ENCODE data around the gene COL8A1.
"Not testable (repeated sequence)": the region's sequence is repeated elsewhere in the genome, so short reads cannot be mapped to it uniquely, and the experiment has no call there.

The COL8A1 gene

DNA sequence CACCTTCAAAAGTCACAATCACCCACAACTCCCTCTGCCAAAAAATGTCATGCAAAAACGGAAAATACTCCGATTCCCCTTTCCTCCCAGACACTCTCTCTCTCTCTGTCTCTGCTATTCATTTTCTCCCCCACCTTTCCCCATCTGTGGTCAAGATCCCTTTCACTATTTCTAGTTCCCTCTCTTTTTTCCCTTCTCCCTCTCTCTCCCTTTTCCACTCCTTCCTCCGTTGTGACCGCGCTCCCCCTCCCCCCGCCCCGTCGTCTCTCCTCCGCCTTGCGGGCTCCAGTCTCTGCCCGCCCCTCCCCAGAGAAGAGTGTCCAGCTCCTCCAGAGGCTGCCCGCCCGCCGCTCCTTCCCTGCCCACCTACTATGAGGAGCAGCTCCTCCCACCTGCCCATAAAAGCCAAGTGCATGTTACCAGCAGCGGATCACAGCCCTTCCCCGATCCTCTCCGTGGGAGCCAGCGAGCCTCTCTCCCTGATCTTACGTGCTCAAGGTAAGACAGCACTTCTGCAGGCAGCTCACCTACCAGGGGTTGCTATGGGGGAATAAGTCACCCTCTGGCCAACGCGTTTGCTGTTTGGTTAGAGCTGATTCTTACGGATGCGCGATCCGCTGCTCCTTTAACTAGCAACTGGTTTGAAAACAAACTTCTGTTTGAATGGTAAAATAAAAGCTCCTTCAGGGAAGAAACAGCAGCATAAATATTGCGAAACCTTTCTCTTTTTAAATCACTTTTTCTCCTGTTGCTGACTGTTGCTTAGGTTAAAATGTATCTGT is at the start of gene COL8A1:
COL8A1 (plus strand) TSS at position 428 of the 782 bp plus-strand sequence. CDS start 152,089 bp downstream, outside the sequence.
- Histone ChIP-seq H3K27me3 (ENCODE audit: low read length) (no peaks in the 10 kb centered on the region), H3F3A (ENCODE audit: insufficient read depth) (no peaks in the 10 kb centered on the region), H4K20me1 (ENCODE audit: low read depth, low read length) (no peaks in the 10 kb centered on the region), H3K9me2 (replicated peaks; ENCODE audit: insufficient read depth, low read length) (no peaks in the 10 kb centered on the region), H3K36me3 (ENCODE audit: low read length) (no peaks in the 10 kb centered on the region), H3K79me2 (ENCODE audit: insufficient read depth, low read length) (no peaks in the 10 kb centered on the region), H3K9ac (ENCODE audit: low read length) (no peak within 1 kb of the TSS), H3K4me3 (ENCODE audit: insufficient read depth, low read length, poor library complexity, severe bottlenecking) (no peak within 1 kb of the TSS), H3K4me2 (ENCODE audit: low read depth, low read length, poor library complexity, severe bottlenecking) (no peak within 1 kb of the TSS), H3K27ac (ENCODE audit: low read depth, low read length) (no peak within 1 kb of the TSS), H3K9me3 (ENCODE audit: insufficient read depth, low read length) (no peaks in the 10 kb centered on the region), H2AFZ (ENCODE audit: low read depth, low read length, severe bottlenecking) (no peak within 1 kb of the TSS)
- TF ChIP-seq, protein P1, sequence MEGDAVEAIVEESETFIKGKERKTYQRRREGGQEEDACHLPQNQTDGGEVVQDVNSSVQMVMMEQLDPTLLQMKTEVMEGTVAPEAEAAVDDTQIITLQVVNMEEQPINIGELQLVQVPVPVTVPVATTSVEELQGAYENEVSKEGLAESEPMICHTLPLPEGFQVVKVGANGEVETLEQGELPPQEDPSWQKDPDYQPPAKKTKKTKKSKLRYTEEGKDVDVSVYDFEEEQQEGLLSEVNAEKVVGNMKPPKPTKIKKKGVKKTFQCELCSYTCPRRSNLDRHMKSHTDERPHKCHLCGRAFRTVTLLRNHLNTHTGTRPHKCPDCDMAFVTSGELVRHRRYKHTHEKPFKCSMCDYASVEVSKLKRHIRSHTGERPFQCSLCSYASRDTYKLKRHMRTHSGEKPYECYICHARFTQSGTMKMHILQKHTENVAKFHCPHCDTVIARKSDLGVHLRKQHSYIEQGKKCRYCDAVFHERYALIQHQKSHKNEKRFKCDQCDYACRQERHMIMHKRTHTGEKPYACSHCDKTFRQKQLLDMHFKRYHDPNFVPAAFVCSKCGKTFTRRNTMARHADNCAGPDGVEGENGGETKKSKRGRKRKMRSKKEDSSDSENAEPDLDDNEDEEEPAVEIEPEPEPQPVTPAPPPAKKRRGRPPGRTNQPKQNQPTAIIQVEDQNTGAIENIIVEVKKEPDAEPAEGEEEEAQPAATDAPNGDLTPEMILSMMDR (IDR thresholded peaks at IDR 0.05; ENCODE audit: insufficient read depth, low read length, poor library complexity, severe bottlenecking): no peak
- no peak for TF ChIP-seq EZH2phosphoT487 (conservative IDR thresholded peaks at IDR 0.05; ENCODE audit: low read length)

DNA sequence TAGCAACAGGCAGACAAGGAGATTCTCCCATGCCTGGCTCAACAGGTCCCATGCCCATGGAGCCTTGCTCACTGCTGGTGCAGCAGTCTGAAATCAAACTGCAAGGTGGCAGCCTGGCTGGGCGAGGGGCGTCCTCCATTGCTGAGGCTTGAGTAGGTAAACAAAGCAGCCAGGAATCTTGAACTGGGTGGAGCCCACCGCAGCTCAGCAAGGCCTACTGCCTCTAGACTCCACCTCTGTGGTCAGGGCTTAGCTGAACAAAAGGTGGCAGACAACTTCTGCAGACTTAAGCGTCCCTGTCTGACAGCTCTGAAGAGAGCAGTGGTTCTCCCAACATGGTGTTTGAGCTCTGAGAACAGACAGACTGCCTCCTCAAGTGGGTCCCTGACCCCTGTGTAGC is 49.2 kb upstream of the COL8A1 start:
- not testable (repeated sequence) for H3K79me2 ChIP-seq (ENCODE audit: insufficient read depth, low read length); H4K20me1 ChIP-seq (ENCODE audit: low read depth, low read length); H3K27ac ChIP-seq (ENCODE audit: low read depth, low read length); H3F3A ChIP-seq (ENCODE audit: insufficient read depth); H3K27me3 ChIP-seq (ENCODE audit: low read length); H3K9ac ChIP-seq (ENCODE audit: low read length); H3K9me3 ChIP-seq (ENCODE audit: insufficient read depth, low read length); H3K4me2 ChIP-seq (ENCODE audit: low read depth, low read length, poor library complexity, severe bottlenecking); H3K36me3 ChIP-seq (ENCODE audit: low read length); H3K4me3 ChIP-seq (ENCODE audit: insufficient read depth, low read length, poor library complexity, severe bottlenecking); H2AFZ ChIP-seq (ENCODE audit: low read depth, low read length, severe bottlenecking); H3K9me2 ChIP-seq (replicated peaks; ENCODE audit: insufficient read depth, low read length)

DNA sequence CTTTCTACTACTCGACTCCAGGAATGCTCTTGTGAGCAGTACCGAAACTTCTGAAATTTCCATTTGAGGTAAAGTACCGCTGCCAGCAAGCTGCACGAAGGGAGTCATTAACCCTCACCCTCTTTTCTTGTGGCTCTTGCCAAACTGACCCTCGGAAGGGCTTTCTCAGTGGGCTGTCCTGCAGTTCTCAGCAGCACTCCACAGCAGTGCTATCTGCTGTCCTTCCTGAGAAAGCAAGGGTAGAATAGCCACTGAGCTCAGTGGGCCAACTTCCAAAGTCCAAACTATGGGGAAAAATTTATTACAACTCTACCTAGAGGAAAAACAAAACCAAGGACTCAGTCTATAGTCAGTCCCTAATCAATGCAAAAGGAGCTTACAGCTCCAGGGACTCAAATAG is 38.5 kb upstream of the COL8A1 start:
- H3K9ac ChIP-seq (ENCODE audit: low read length): no peak overlapping the region
- H3K27ac ChIP-seq (ENCODE audit: low read depth, low read length): no peak overlapping the region
- H4K20me1 ChIP-seq (ENCODE audit: low read depth, low read length): no peaks in the 10 kb centered on the region
- H3K9me3 ChIP-seq (ENCODE audit: insufficient read depth, low read length): no peaks in the 10 kb centered on the region
- no peaks in the 10 kb centered on the region for H3K79me2 ChIP-seq (ENCODE audit: insufficient read depth, low read length)
- no peaks in the 10 kb centered on the region for H3K27me3 ChIP-seq (ENCODE audit: low read length)
- TF ChIP-seq, protein P1 (IDR thresholded peaks at IDR 0.05; ENCODE audit: insufficient read depth, low read length, poor library complexity, severe bottlenecking): no peak
- TF ChIP-seq EZH2phosphoT487 (conservative IDR thresholded peaks at IDR 0.05; ENCODE audit: low read length): no peak
- no peak overlapping the region for H3K4me2 ChIP-seq (ENCODE audit: low read depth, low read length, poor library complexity, severe bottlenecking)
- H2AFZ ChIP-seq (ENCODE audit: low read depth, low read length, severe bottlenecking): no peak overlapping the region
- H3K9me2 ChIP-seq (replicated peaks; ENCODE audit: insufficient read depth, low read length): no peaks in the 10 kb centered on the region
- no peaks in the 10 kb centered on the region for H3F3A ChIP-seq (ENCODE audit: insufficient read depth)
- no peak overlapping the region for H3K4me3 ChIP-seq (ENCODE audit: insufficient read depth, low read length, poor library complexity, severe bottlenecking)
- H3K36me3 ChIP-seq (ENCODE audit: low read length): no peaks in the 10 kb centered on the region

DNA sequence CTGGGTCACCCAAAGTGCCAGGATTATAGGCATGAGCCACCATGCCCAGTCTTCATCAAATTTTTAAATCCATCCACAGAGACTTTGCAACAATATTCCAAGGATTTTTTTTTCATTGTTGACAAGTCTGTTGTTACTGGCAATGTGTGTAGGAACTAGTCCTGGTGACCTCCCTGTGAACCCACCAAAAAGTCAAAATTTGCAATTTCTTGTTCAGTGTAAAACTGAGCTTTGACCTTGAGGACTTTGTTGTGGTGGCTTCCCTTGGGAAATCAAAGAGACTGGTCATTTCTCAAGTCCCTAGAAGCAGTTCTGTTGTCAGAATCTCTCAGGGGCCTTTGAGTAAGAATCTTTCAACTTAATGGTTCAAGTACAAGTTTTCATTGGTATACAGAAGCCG is 36.9 kb upstream of the COL8A1 start:
- TF ChIP-seq, protein P1 (IDR thresholded peaks at IDR 0.05; ENCODE audit: insufficient read depth, low read length, poor library complexity, severe bottlenecking): no peak
- no peak for TF ChIP-seq EZH2phosphoT487 (conservative IDR thresholded peaks at IDR 0.05; ENCODE audit: low read length)
- Histone ChIP-seq H3F3A (ENCODE audit: insufficient read depth) (no peaks in the 10 kb centered on the region), H3K4me3 (ENCODE audit: insufficient read depth, low read length, poor library complexity, severe bottlenecking) (no peak overlapping the region), H3K9me3 (ENCODE audit: insufficient read depth, low read length) (no peaks in the 10 kb centered on the region), H3K36me3 (ENCODE audit: low read length) (no peaks in the 10 kb centered on the region), H3K79me2 (ENCODE audit: insufficient read depth, low read length) (no peaks in the 10 kb centered on the region), H3K9me2 (replicated peaks; ENCODE audit: insufficient read depth, low read length) (no peaks in the 10 kb centered on the region), H3K4me2 (ENCODE audit: low read depth, low read length, poor library complexity, severe bottlenecking) (no peak overlapping the region), H3K27me3 (ENCODE audit: low read length) (no peaks in the 10 kb centered on the region), H3K9ac (ENCODE audit: low read length) (no peak overlapping the region), H2AFZ (ENCODE audit: low read depth, low read length, severe bottlenecking) (no peak overlapping the region), H4K20me1 (ENCODE audit: low read depth, low read length) (no peaks in the 10 kb centered on the region), H3K27ac (ENCODE audit: low read depth, low read length) (no peak overlapping the region)

All from SU-DHL-6 (cell line).